ENCODE data around the gene IRAK3.

DNA sequence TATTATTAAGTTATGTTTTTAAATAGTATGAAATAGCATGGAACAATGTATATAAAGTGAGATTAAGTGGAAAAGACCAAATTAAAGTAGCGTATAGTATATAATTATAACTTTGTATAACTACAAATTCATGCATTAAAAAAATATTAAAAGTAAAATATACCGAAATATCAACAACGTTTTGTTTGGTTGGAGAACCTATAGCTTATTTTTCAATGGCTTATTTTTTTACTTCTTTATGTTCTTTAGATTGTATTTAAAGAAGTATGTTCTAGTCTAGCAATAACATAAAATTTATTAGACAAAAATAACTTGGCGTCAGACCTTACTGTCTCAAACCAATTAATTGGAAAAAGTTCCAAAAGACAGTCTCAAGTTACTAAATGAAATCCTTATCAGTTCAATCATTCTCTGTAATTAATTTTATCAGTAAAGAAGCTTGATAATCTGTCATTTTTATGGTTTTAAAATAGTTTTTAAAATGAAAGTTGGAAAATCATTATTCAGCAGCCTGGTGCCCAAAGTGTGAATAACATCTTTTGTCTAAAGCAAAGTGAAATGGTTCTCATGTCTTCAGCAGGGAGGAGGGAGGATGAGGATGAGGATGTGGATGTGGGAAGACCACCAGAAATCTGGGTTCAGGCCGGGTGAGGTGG, 46.7 kb downstream of the IRAK3 start:
- TF ChIP-seq EP300 (IDR thresholded peaks at IDR 0.05; ENCODE audit: borderline replicate concordance) = no peak
- TF ChIP-seq YY1 (IDR thresholded peaks at IDR 0.05; ENCODE audit: low read depth) = no peak
- TF ChIP-seq NFIC (IDR thresholded peaks at IDR 0.05) = no peak
- no peak for TF ChIP-seq RAD21 (IDR thresholded peaks at IDR 0.05; ENCODE audit: low read depth)
- TF ChIP-seq TAF1 (IDR thresholded peaks at IDR 0.05; ENCODE audit: low read depth) = no peak
- TF ChIP-seq FOXM1 (IDR thresholded peaks at IDR 0.05; ENCODE audit: borderline replicate concordance, low read depth) = no peak
- TF ChIP-seq CREB1 (IDR thresholded peaks at IDR 0.05; ENCODE audit: low read depth) = no peak
- TF ChIP-seq, protein P1, sequence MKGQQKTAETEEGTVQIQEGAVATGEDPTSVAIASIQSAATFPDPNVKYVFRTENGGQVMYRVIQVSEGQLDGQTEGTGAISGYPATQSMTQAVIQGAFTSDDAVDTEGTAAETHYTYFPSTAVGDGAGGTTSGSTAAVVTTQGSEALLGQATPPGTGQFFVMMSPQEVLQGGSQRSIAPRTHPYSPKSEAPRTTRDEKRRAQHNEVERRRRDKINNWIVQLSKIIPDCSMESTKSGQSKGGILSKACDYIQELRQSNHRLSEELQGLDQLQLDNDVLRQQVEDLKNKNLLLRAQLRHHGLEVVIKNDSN (IDR thresholded peaks at IDR 0.05) = no peak
- TF ChIP-seq, protein P2, sequence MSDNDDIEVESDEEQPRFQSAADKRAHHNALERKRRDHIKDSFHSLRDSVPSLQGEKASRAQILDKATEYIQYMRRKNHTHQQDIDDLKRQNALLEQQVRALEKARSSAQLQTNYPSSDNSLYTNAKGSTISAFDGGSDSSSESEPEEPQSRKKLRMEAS (IDR thresholded peaks at IDR 0.05) = no peak
